Breast epithelium (tissue), 4 donors: Measurements from ENCODE around the gene SDF2. TPM values are rescaled to one million over a fixed set of nuclear protein-coding genes. Genes with fewer than 3 reads are reported as not detected.

ENCODE experiments used
- DNase-seq, 2 donors: peaks; one replicate each; pipeline ENCODE4 v3.0.0-alpha.2; 2019; ENCODE audit warnings: low spot score in 2 of 2
- H3K27ac ChIP-seq, 2 donors: fragments of 200-600 bp; sonication (generic) in 1 of 2; one replicate each; pipeline ENCODE4 v1.5.1; 2016 to 2019; ENCODE audit warnings: mild to moderate bottlenecking in 1 of 2
- H3K27me3 ChIP-seq, 2 donors: fragments of 200-600 bp; sonication (generic) in 1 of 2; one replicate each; pipeline versions ENCODE4 v1.5.1 to v1.6.0; 2017 to 2019; ENCODE audit warnings: control low read depth in 1 of 2, mild to moderate bottlenecking in 1 of 2
- H3K36me3 ChIP-seq: fragments of 200-600 bp; one replicate; pipeline ENCODE4 v1.5.1; 2019
- H3K4me1 ChIP-seq, 2 donors: fragments of 200-600 bp; sonication (generic); one replicate each; pipeline ENCODE4 v1.5.1; 2016 to 2019; ENCODE audit warnings: control low read depth in 1 of 2
- H3K4me3 ChIP-seq, 3 donors: fragments of 200-600 bp; sonication (generic); 1 replicate in 2 of 3; 2 replicates in 1 of 3; pipeline ENCODE4 v1.5.1; 2016 to 2019; ENCODE audit warnings: mild to moderate bottlenecking in 3 of 3, moderate library complexity in 2 of 3
- H3K9me3 ChIP-seq, 2 donors: fragments of 200-600 bp; sonication (generic) in 1 of 2; one replicate each; pipeline ENCODE4 v1.5.1; 2016 to 2019; ENCODE audit warnings: control low read depth in 1 of 2
- CTCF ChIP-seq, 3 donors: fragments of 450-650 bp; IDR thresholded peaks; one replicate each; pipeline ENCODE4 v1.5.1; 2016 to 2017; ENCODE audit warnings: antibody characterized with exemption in 3 of 3, mild to moderate bottlenecking in 3 of 3, moderate library complexity in 3 of 3
- POLR2A ChIP-seq: fragments of 450-650 bp; IDR thresholded peaks from one replicate; pipeline ENCODE4 v1.6.1; 2016; ENCODE audit warnings: antibody characterized with exemption, mild to moderate bottlenecking, moderate library complexity
- POLR2AphosphoS5 ChIP-seq, 3 donors: sonication (generic); formaldehyde crosslinking; IDR thresholded peaks; one replicate each; pipeline ENCODE4 v1.6.1; 2017; ENCODE audit warnings: antibody characterized with exemption in 3 of 3
- intact Hi-C: fragments of 100-400 bp; cut with DNase I; formaldehyde crosslinking; loops from one replicate; pipeline ENCODE4 v1.15.1; 2023; ENCODE audit warnings: low total_unique reads
- total RNA-seq, 3 donors: library from RNA; depleted of rRNA; stranded (reverse); fragments of >200 nt; gene quantifications; one replicate each; pipeline ENCODE4 v1.1.0, GENCODE V29; 2016

SDF2 gene
- total RNA-seq, 3 donors from 2014 or later, result 38.1 to 66.6 (median 54.1) TPM

GRCh38 chr17:28643983-28644786 lies 17.5 kb downstream of the SDF2 start:
- Histone ChIP-seq H3K27me3 (no peaks in the 10 kb centered on the region), H3K9me3 (no peaks in the 10 kb centered on the region), H3K27ac (peak overlapping the region; percentile 93 to 95), H3K36me3 (no peaks in the 10 kb centered on the region), H3K4me3 (peak overlapping the region; percentile 87 to 97 (median 97)), H3K4me1 (peaks cover 0 to 13% of the 10 kb centered on the region in 2 donors)
- DNase-seq, result no peak
- TF ChIP-seq CTCF (IDR thresholded peaks at IDR 0.05), result peak; percentile 42 to 53 (median 47)
- TF ChIP-seq POLR2AphosphoS5 (IDR thresholded peaks at IDR 0.05), result no peak
- intact Hi-C loops, result no loop called here

GRCh38 chr17:28641579-28641978 lies 20.1 kb downstream of the SDF2 start:
- Histone ChIP-seq H3K36me3 (peaks cover 17% of the 10 kb centered on the region), H3K27me3 (no peaks in the 10 kb centered on the region), H3K4me1 (peaks cover 0 to 12% of the 10 kb centered on the region in 2 donors), H3K4me3 (no peak overlapping the region), H3K9me3 (no peaks in the 10 kb centered on the region), H3K27ac (no peak overlapping the region)
- intact Hi-C loops, result no loop called here
- TF ChIP-seq CTCF (IDR thresholded peaks at IDR 0.05) (no peak), POLR2AphosphoS5 (IDR thresholded peaks at IDR 0.05) (no peak), POLR2A (no peak)
- DNase-seq, result no peak

- DNase-seq, result no peak
- H3K4me1 ChIP-seq, result no peaks in the 10 kb centered on the region
- no peak overlapping the region for H3K4me3 ChIP-seq
- TF ChIP-seq POLR2AphosphoS5 (IDR thresholded peaks at IDR 0.05), result no peak
- no peak for TF ChIP-seq CTCF (IDR thresholded peaks at IDR 0.05)
- TF ChIP-seq POLR2A, result no peak
- no peaks in the 10 kb centered on the region for H3K9me3 ChIP-seq
- H3K36me3 ChIP-seq, result peaks cover 30% of the 10 kb centered on the region
- intact Hi-C loops, result no loop called here
- H3K27me3 ChIP-seq, result no peaks in the 10 kb centered on the region
- no peak overlapping the region for H3K27ac ChIP-seq
These were observed 26.2 kb downstream of the SDF2 start for GRCh38 chr17:28635506-28635905.

GRCh38 chr17:28634206-28634865 lies 27.4 kb downstream of the SDF2 start:
- DNase-seq, result peak in 1 of 2 donors; percentile 65
- TF ChIP-seq POLR2A (no peak), CTCF (IDR thresholded peaks at IDR 0.05) (no peak), POLR2AphosphoS5 (IDR thresholded peaks at IDR 0.05) (no peak)
- Histone ChIP-seq H3K9me3 (no peaks in the 10 kb centered on the region), H3K4me3 (no peak overlapping the region), H3K27me3 (no peaks in the 10 kb centered on the region), H3K36me3 (peaks cover 30% of the 10 kb centered on the region), H3K4me1 (no peaks in the 10 kb centered on the region), H3K27ac (no peak overlapping the region)
- intact Hi-C loops, result loop anchor here (5.0 kb wide), 1 partner anchor 607 kb away; no protein-coding TSS in a partner anchor

GRCh38 chr17:28626818-28627217 lies 34.9 kb downstream of the SDF2 start:
- Histone ChIP-seq H3K27ac (no peak overlapping the region), H3K36me3 (peaks cover 28% of the 10 kb centered on the region), H3K4me3 (no peak overlapping the region), H3K27me3 (no peaks in the 10 kb centered on the region), H3K9me3 (no peaks in the 10 kb centered on the region), H3K4me1 (no peaks in the 10 kb centered on the region)
- TF ChIP-seq POLR2A (no peak), POLR2AphosphoS5 (IDR thresholded peaks at IDR 0.05) (no peak), CTCF (IDR thresholded peaks at IDR 0.05) (no peak)
- intact Hi-C loops, result no loop called here
- DNase-seq, result no peak
